MCF 10A (cell line): Measurements from ENCODE around the gene OPRD1. TPM values are rescaled to one million over a fixed set of nuclear protein-coding genes. Genes with fewer than 3 reads are reported as not detected.

Experiments used
- BruUV-seq: library from RNA; stranded (reverse); fragments of 400-500 nt; replicated peaks from 2 replicates; lab custom pipeline; 2021; lab: Mats Ljungman, UMichigan
- CTCF ChIA-PET: fragments of 300-600 bp; sonication (Branson Sonifier 250); formaldehyde crosslinking; extraction: SDS; loops from one replicate; lab custom pipeline; 2021; ENCODE audit warnings: antibody characterized with exemption, inconsistent platforms; lab: Yijun Ruan, JAX
- POLR2A ChIA-PET: fragments of 300-600, 350-650 bp; sonication (Branson Sonifier 250); formaldehyde crosslinking; extraction: SDS; loops from one replicate; lab custom pipeline; 2020; ENCODE audit warnings: antibody characterized with exemption, inconsistent platforms; lab: Yijun Ruan, JAX
- DNase-seq: peaks from one replicate; pipeline ENCODE4 v3.0.0-alpha.2; 2018; ENCODE audit not compliant: unreplicated experiment
- H3K27ac Mint-ChIP-seq: one replicate; pipeline ENCODE4 v1.8.0; 2022; ENCODE audit warnings: mild to moderate bottlenecking, low read depth, mixed read lengths; ENCODE audit not compliant: unreplicated experiment
- H3K27me3 Mint-ChIP-seq: one replicate; pipeline ENCODE4 v1.8.0; 2022; ENCODE audit warnings: mixed read lengths; ENCODE audit not compliant: insufficient read depth, unreplicated experiment
- H3K36me3 Mint-ChIP-seq: one replicate; pipeline ENCODE4 v1.8.0; 2022; ENCODE audit warnings: mild to moderate bottlenecking, moderate library complexity, mixed read lengths; ENCODE audit not compliant: insufficient read depth, unreplicated experiment
- H3K4me1 Mint-ChIP-seq: one replicate; pipeline ENCODE4 v1.8.0; 2022; ENCODE audit warnings: mixed read lengths; ENCODE audit not compliant: insufficient read depth, unreplicated experiment
- H3K4me3 Mint-ChIP-seq: one replicate; pipeline ENCODE4 v1.8.0; 2022; ENCODE audit warnings: mild to moderate bottlenecking, moderate library complexity, mixed read lengths; ENCODE audit not compliant: unreplicated experiment
- H3K9me3 Mint-ChIP-seq: one replicate; pipeline ENCODE4 v1.8.0; 2022; ENCODE audit warnings: mixed read lengths; ENCODE audit not compliant: unreplicated experiment
- intact Hi-C: fragments of 100-400 bp; cut with micrococcal nuclease; formaldehyde crosslinking; loops from 2 replicates; pipeline ENCODE4 v1.14.1; 2022
- total RNA-seq: library from RNA; stranded (reverse); gene quantifications from 2 replicates; pipeline ENCODE4 v1.2.3, GENCODE V29; 2022
- TF ChIP-seq, protein P1 (sequence below): fragments of 200-600 bp; IDR thresholded peaks from one replicate; pipeline ENCODE4 v1.8.0; 2022; ENCODE audit warnings: antibody characterized with exemption, mild to moderate bottlenecking; ENCODE audit not compliant: unreplicated experiment

OPRD1 gene
- total RNA-seq, 1 experiment from 2014 or later, result not detected

GRCh38 chr1:28887835-28888682 lies 76.1 kb downstream of the OPRD1 start:
- DNase-seq, result peak; percentile 8
- ChIA-PET CTCF (interaction anchor here (0.6 to 1.4 kb wide), 6 partner anchors 33 to 334 kb away, joined by 3 to 4 read pairs (median 3); partner anchors contain the start of gene SRSF4), POLR2A (interaction anchor here (0.5 to 1.8 kb wide), 8 partner anchors 12 to 753 kb away, joined by 3 to 22 read pairs (median 3); partner anchors contain the start of genes EPB41 and SRSF4)
- TF ChIP-seq, protein P1, sequence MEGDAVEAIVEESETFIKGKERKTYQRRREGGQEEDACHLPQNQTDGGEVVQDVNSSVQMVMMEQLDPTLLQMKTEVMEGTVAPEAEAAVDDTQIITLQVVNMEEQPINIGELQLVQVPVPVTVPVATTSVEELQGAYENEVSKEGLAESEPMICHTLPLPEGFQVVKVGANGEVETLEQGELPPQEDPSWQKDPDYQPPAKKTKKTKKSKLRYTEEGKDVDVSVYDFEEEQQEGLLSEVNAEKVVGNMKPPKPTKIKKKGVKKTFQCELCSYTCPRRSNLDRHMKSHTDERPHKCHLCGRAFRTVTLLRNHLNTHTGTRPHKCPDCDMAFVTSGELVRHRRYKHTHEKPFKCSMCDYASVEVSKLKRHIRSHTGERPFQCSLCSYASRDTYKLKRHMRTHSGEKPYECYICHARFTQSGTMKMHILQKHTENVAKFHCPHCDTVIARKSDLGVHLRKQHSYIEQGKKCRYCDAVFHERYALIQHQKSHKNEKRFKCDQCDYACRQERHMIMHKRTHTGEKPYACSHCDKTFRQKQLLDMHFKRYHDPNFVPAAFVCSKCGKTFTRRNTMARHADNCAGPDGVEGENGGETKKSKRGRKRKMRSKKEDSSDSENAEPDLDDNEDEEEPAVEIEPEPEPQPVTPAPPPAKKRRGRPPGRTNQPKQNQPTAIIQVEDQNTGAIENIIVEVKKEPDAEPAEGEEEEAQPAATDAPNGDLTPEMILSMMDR, result no peak
- Mint-ChIP-seq H3K4me3 (peak overlapping the region; percentile 95), H3K27ac (peak overlapping the region; percentile 93), H3K9me3 (no peaks in the 10 kb centered on the region), H3K4me1 (peaks cover 34% of the 10 kb centered on the region), H3K27me3 (no peaks in the 10 kb centered on the region), H3K36me3 (peaks cover 11% of the 10 kb centered on the region)
- intact Hi-C loops, result loop anchor here (10.0 kb wide), 1 partner anchor 1817 kb away; no protein-coding TSS in a partner anchor
- TSS peak; percentile 21 for BruUV-seq

DNA sequence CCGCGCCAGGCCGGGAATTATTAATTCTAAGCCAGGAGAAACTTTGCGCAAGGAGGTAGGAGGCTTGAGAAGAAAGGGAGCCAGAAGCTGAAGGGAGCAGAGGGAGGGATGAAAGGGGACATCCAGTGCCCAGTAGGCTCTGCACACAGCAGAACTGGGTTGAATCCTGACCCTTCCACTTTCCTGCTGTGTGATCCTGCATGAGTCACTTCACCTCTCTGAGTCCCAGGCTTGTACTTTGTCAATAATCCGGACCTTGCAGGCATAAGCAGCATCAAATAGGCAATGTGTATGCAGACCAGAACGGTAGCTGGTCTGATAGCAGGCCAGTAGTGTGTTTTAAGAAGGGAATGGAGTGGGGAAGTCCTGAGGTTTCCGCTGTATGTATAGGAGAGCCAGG lies 76.9 kb downstream of the OPRD1 start:
- CTCF ChIA-PET, result interaction anchor here (1.4 kb wide), 1 partner anchor 145 kb away, joined by 4 read pairs; no protein-coding TSS in a partner anchor
- no peaks in the 10 kb centered on the region for H3K9me3 Mint-ChIP-seq
- POLR2A ChIA-PET, result no interaction called here

GRCh38 chr1:28889357-28889756 lies 77.4 kb downstream of the OPRD1 start:
- Mint-ChIP-seq H3K27me3 (no peaks in the 10 kb centered on the region), H3K4me1 (peaks cover 34% of the 10 kb centered on the region), H3K36me3 (peaks cover 20% of the 10 kb centered on the region), H3K27ac (no peak overlapping the region), H3K4me3 (no peak overlapping the region), H3K9me3 (no peaks in the 10 kb centered on the region)
- DNase-seq, result no peak
- no TSS peak for BruUV-seq
- ChIA-PET CTCF (no interaction called here), POLR2A (interaction anchor here (2.2 kb wide), 1 partner anchor 25 kb away, joined by 4 read pairs; the partner anchor contains the start of gene EPB41)
- TF ChIP-seq, protein P1, result no peak
- intact Hi-C loops, result loop anchor here (10.0 kb wide), 1 partner anchor 1815 kb away; no protein-coding TSS in a partner anchor

More for the DNA sequence above, 76.9 kb downstream of the OPRD1 start:
- TF ChIP-seq, protein P1, result no peak
- no TSS peak for BruUV-seq
- Mint-ChIP-seq H3K27me3 (no peaks in the 10 kb centered on the region), H3K36me3 (peaks cover 16% of the 10 kb centered on the region), H3K27ac (no peak overlapping the region), H3K4me3 (peak overlapping the region; percentile 95), H3K4me1 (peaks cover 34% of the 10 kb centered on the region)
- intact Hi-C loops, result loop anchor here (10.0 kb wide), 1 partner anchor 1816 kb away; no protein-coding TSS in a partner anchor
- no peak for DNase-seq

DNA sequence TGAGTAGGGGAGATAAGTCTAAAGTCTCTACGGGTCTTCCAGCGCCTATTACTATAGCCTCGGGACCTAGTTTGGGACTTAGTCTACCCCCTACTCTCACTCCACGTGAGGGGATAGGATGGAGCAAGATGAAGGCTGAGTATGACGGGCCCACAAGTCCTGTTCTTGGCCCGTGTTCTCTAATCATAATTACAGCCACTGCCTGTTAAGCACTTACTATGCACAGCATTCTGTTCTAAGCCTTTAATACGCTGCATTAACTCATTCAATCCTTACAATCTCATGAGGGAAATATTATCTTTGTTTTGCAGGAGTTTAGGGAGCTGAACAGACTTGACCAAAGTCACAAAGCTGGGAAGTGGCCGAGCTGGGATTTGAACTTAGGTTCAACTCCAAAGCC lies 78.5 kb downstream of the OPRD1 start:
- ChIA-PET POLR2A (interaction anchor here (0.6 to 2.2 kb wide), 2 partner anchors 24 to 291 kb away, joined by 3 to 4 read pairs; partner anchors contain the start of genes EPB41 and SRSF4), CTCF (interaction anchor here (0.6 to 1.4 kb wide), 5 partner anchors 9 to 1835 kb away, joined by 3 to 7 read pairs (median 3); no protein-coding TSS in a partner anchor)
- DNase-seq, result no peak
- Mint-ChIP-seq H3K36me3 (peaks cover 23% of the 10 kb centered on the region), H3K4me1 (peaks cover 24% of the 10 kb centered on the region), H3K27me3 (no peaks in the 10 kb centered on the region), H3K4me3 (no peak overlapping the region), H3K9me3 (no peaks in the 10 kb centered on the region), H3K27ac (no peak overlapping the region)
- intact Hi-C loops, result no loop called here
- no TSS peak for BruUV-seq
- TF ChIP-seq, protein P1, result no peak
